Uterus (tissue), 4 donors: Measurements from ENCODE around the gene GOLGA8S. TPM values are rescaled to one million over a fixed set of nuclear protein-coding genes. Genes with fewer than 3 reads are reported as not detected.
"Not testable (repeated sequence)": the region's sequence is repeated elsewhere in the genome, so short reads cannot be mapped to it uniquely, and the experiment has no call there.

Experiments
- DNase-seq, 2 donors: peaks; one replicate each; pipeline ENCODE4 v3.0.0-alpha.2; 2019 to 2020
- H3K27ac ChIP-seq, 2 donors: fragments of 200-600 bp; sonication (generic); 1 replicate in 1 of 2; 2 replicates in 1 of 2; pipeline ENCODE4 v1.5.1; 2016 to 2018
- H3K27me3 ChIP-seq, 2 donors: fragments of 200-600 bp; sonication (generic); one replicate each; pipeline ENCODE4 v1.5.1; 2018 to 2019; ENCODE audit warnings: control low read depth in 1 of 2
- H3K36me3 ChIP-seq, 2 donors: fragments of 200-600 bp; sonication (generic); one replicate each; pipeline ENCODE4 v1.5.1; 2019; ENCODE audit warnings: control low read depth in 1 of 2
- H3K4me1 ChIP-seq, 2 donors: fragments of 200-600 bp; sonication (generic); one replicate each; pipeline ENCODE4 v1.5.1; 2018 to 2019; ENCODE audit warnings: control low read depth in 1 of 2
- H3K4me3 ChIP-seq, 2 donors: fragments of 200-600 bp; sonication (generic); 1 replicate in 1 of 2; 2 replicates in 1 of 2; pipeline ENCODE4 v1.5.1; 2018 to 2019; ENCODE audit warnings: mild to moderate bottlenecking in 1 of 2
- H3K9me3 ChIP-seq, 2 donors: fragments of 200-600 bp; sonication (generic); one replicate each; pipeline ENCODE4 v1.5.1; 2019; ENCODE audit warnings: control low read depth in 1 of 2
- CTCF ChIP-seq, 4 experiments: fragments of 200-600 bp in 2 of 4; fragments of 450-650 bp in 2 of 4; sonication (generic) in 2 of 4; IDR thresholded peaks; one replicate each; pipeline ENCODE4 v1.5.1; 2016 to 2019; ENCODE audit warnings: antibody characterized with exemption in 4 of 4, mild to moderate bottlenecking in 2 of 4, moderate library complexity in 1 of 4
- POLR2A ChIP-seq, 2 donors: fragments of 450-650 bp; IDR thresholded peaks; one replicate each; pipeline ENCODE4 v1.6.1; 2016; ENCODE audit warnings: antibody characterized with exemption in 2 of 2, mild to moderate bottlenecking in 1 of 2, moderate library complexity in 1 of 2
- intact Hi-C: fragments of 100-400 bp; cut with DNase I; formaldehyde crosslinking; loops from one replicate; pipeline ENCODE4 v1.15.1; 2023; ENCODE audit warnings: low total_unique reads
- total RNA-seq, 4 donors: library from RNA; depleted of rRNA in 3 of 4; stranded (reverse); fragments of >200 nt in 3 of 4; gene quantifications; one replicate each; pipeline versions ENCODE4 v1.1.0 to v1.2.4, GENCODE V29; 2014 to 2023
- donor health status: DM: yes; HTN: yes; CAD: no.

Gene GOLGA8S
- under 1 TPM in 2 of 4 donors, not detected in 2; 0.24 to 0.35 TPM for total RNA-seq

- intact Hi-C loops = not testable (repeated sequence)
Measured at GRCh38 chr15:23354448-23354847, at the start of gene GOLGA8S. Gene GOLGA8S, plus strand, starts transcription at chr15:23354748. Its CDS starts 62 bp downstream, at chr15:23354810.

GRCh38 chr15:23304805-23305204 lies 49.7 kb upstream of the GOLGA8S start:
- peak overlapping the region in 1 of 2 donors; percentile 32 for H3K4me3 ChIP-seq
- H3K27me3 ChIP-seq, DNase-seq, intact Hi-C loops, H3K36me3 ChIP-seq, H3K27ac ChIP-seq, H3K9me3 ChIP-seq, H3K4me1 ChIP-seq: not testable (repeated sequence)

More at GRCh38 chr15:23354448-23354847, at the start of gene GOLGA8S:
- not testable (repeated sequence) for H3K4me3 ChIP-seq, DNase-seq, H3K9me3 ChIP-seq, H3K4me1 ChIP-seq, H3K36me3 ChIP-seq, H3K27me3 ChIP-seq, H3K27ac ChIP-seq

- H3K27ac ChIP-seq, H3K36me3 ChIP-seq, H3K4me3 ChIP-seq, H3K4me1 ChIP-seq, intact Hi-C loops, H3K9me3 ChIP-seq, DNase-seq, H3K27me3 ChIP-seq: not testable (repeated sequence)
Measured at GRCh38 chr15:23305921-23306320, 48.6 kb upstream of the GOLGA8S start.

- H3K36me3 ChIP-seq, H3K4me3 ChIP-seq, H3K27ac ChIP-seq, DNase-seq, H3K27me3 ChIP-seq, intact Hi-C loops, H3K9me3 ChIP-seq, H3K4me1 ChIP-seq: not testable (repeated sequence)
Measured at GRCh38 chr15:23311233-23311632, 43.3 kb upstream of the GOLGA8S start.

GRCh38 chr15:23334096-23334495 lies 20.5 kb upstream of the GOLGA8S start, which contains the start of gene GOLGA6L26:
Gene GOLGA6L26, minus strand, starts transcription at chr15:23334196. Its CDS starts 61 bp downstream, at chr15:23334135.
- H3K27ac ChIP-seq, H3K4me3 ChIP-seq, H3K27me3 ChIP-seq, intact Hi-C loops, H3K9me3 ChIP-seq, H3K36me3 ChIP-seq, DNase-seq, H3K4me1 ChIP-seq: not testable (repeated sequence)

GRCh38 chr15:23362622-23363021 lies 8.1 kb downstream of the GOLGA8S start:
- H3K27ac ChIP-seq, H3K4me1 ChIP-seq, DNase-seq, H3K4me3 ChIP-seq, H3K9me3 ChIP-seq, H3K27me3 ChIP-seq, H3K36me3 ChIP-seq, intact Hi-C loops: not testable (repeated sequence)

- H3K9me3 ChIP-seq, H3K36me3 ChIP-seq, H3K27ac ChIP-seq, H3K4me1 ChIP-seq, H3K27me3 ChIP-seq, H3K4me3 ChIP-seq, intact Hi-C loops, DNase-seq: not testable (repeated sequence)
Measured at GRCh38 chr15:23364261-23364660, 9.7 kb downstream of the GOLGA8S start.

- H3K27me3 ChIP-seq = no peaks in the 10 kb centered on the region
- no peaks in the 10 kb centered on the region for H3K36me3 ChIP-seq
- TF ChIP-seq POLR2A (IDR thresholded peaks at IDR 0.05) (no peak), CTCF (IDR thresholded peaks at IDR 0.05) (no peak)
- no peaks in the 10 kb centered on the region for H3K4me1 ChIP-seq
- DNase-seq = no peak
- no peak overlapping the region for H3K27ac ChIP-seq
- H3K9me3 ChIP-seq = no peaks in the 10 kb centered on the region
- intact Hi-C loops = no loop called here
- no peak overlapping the region for H3K4me3 ChIP-seq
Measured at GRCh38 chr15:23370578-23370977, 16.0 kb downstream of the GOLGA8S start.

- H3K9me3 ChIP-seq, H3K27me3 ChIP-seq, DNase-seq, H3K4me3 ChIP-seq, intact Hi-C loops, H3K27ac ChIP-seq, H3K4me1 ChIP-seq, H3K36me3 ChIP-seq: not testable (repeated sequence)
Measured at GRCh38 chr15:23371134-23371533, 16.6 kb downstream of the GOLGA8S start.

- H3K9me3 ChIP-seq, DNase-seq, H3K36me3 ChIP-seq, H3K27me3 ChIP-seq, H3K4me1 ChIP-seq, H3K27ac ChIP-seq, intact Hi-C loops, H3K4me3 ChIP-seq: not testable (repeated sequence)
Measured at GRCh38 chr15:23371868-23372267, 17.3 kb downstream of the GOLGA8S start.
